ENCODE data around the gene FSTL3. TPM values are rescaled to one million over a fixed set of nuclear protein-coding genes. Genes with fewer than 3 reads are reported as not detected.

FSTL3 gene
- total RNA-seq, 4 donors from 2014 or later: 582 to 977 (median 642) TPM

GRCh38 chr19:652467-653389 lies 23.5 kb upstream of the FSTL3 start:
- 91 to 92% methylated on average over 34 to 41 of the region's 54 CpGs for WGBS, 2 donors
- peaks cover 0 to 81% (median 22%) of the 10 kb centered on the region in 3 donors for H3K36me3 ChIP-seq
- DNase-seq (ENCODE audit: low spot score in 2 of 2): no peak

GRCh38 chr19:653425-653824 lies 22.8 kb upstream of the FSTL3 start:
- Histone ChIP-seq H3K27me3 (no peaks in the 10 kb centered on the region), H3K4me3 (no peak overlapping the region), H3K9me3 (no peaks in the 10 kb centered on the region), H3K27ac (no peak overlapping the region), H3K4me1 (peaks cover 0 to 29% (median 14%) of the 10 kb centered on the region in 4 donors), H3K36me3 (peaks cover 0 to 81% (median 16%) of the 10 kb centered on the region in 3 donors)
- WGBS, 2 donors: 89 to 92% methylated on average over 17 of the region's 17 CpGs
- DNase-seq (ENCODE audit: low spot score in 2 of 2): no peak
- no peak for TF ChIP-seq EP300 (IDR thresholded peaks at IDR 0.05)
- TF ChIP-seq, protein P1, sequence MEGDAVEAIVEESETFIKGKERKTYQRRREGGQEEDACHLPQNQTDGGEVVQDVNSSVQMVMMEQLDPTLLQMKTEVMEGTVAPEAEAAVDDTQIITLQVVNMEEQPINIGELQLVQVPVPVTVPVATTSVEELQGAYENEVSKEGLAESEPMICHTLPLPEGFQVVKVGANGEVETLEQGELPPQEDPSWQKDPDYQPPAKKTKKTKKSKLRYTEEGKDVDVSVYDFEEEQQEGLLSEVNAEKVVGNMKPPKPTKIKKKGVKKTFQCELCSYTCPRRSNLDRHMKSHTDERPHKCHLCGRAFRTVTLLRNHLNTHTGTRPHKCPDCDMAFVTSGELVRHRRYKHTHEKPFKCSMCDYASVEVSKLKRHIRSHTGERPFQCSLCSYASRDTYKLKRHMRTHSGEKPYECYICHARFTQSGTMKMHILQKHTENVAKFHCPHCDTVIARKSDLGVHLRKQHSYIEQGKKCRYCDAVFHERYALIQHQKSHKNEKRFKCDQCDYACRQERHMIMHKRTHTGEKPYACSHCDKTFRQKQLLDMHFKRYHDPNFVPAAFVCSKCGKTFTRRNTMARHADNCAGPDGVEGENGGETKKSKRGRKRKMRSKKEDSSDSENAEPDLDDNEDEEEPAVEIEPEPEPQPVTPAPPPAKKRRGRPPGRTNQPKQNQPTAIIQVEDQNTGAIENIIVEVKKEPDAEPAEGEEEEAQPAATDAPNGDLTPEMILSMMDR (IDR thresholded peaks at IDR 0.05): no peak
- no peak for TF ChIP-seq POLR2A (IDR thresholded peaks at IDR 0.05)

More at GRCh38 chr19:652467-653389, 23.5 kb upstream of the FSTL3 start:
- Histone ChIP-seq H3K27ac (no peak overlapping the region), H3K27me3 (no peaks in the 10 kb centered on the region), H3K4me1 (peaks cover 0 to 22% (median 7%) of the 10 kb centered on the region in 4 donors), H3K4me3 (no peak overlapping the region), H3K9me3 (no peaks in the 10 kb centered on the region)
- TF ChIP-seq, protein P1 (IDR thresholded peaks at IDR 0.05): no peak

- Histone ChIP-seq H3K36me3 (peaks cover 0 to 65% (median 7%) of the 10 kb centered on the region in 3 donors), H3K9me3 (no peaks in the 10 kb centered on the region), H3K4me1 (peaks cover 0 to 51% (median 36%) of the 10 kb centered on the region in 4 donors), H3K27ac (no peak overlapping the region), H3K4me3 (no peak overlapping the region), H3K27me3 (no peaks in the 10 kb centered on the region)
- no peak for DNase-seq (ENCODE audit: low spot score in 2 of 2)
- TF ChIP-seq EP300 (IDR thresholded peaks at IDR 0.05): no peak
- TF ChIP-seq, protein P1 (IDR thresholded peaks at IDR 0.05): no peak
- TF ChIP-seq POLR2A (IDR thresholded peaks at IDR 0.05): no peak
- WGBS, 2 donors: 83 to 86% methylated on average over 17 of the region's 17 CpGs
Measured at GRCh38 chr19:655691-656090, 20.5 kb upstream of the FSTL3 start.

GRCh38 chr19:656751-657559 lies 19.2 kb upstream of the FSTL3 start:
- H3K36me3 ChIP-seq: peaks cover 0 to 53% (median 0%) of the 10 kb centered on the region in 3 donors
- DNase-seq (ENCODE audit: low spot score in 2 of 2): no peak
- peaks cover 3 to 64% (median 46%) of the 10 kb centered on the region in 4 donors for H3K4me1 ChIP-seq
- WGBS, 2 donors: 71 to 78% methylated on average over 34 to 41 of the region's 43 CpGs
- H3K27ac ChIP-seq: peak overlapping the region in 2 of 4 donors; percentile 48 to 96
- no peak for TF ChIP-seq EP300 (IDR thresholded peaks at IDR 0.05)
- no peak for TF ChIP-seq POLR2A (IDR thresholded peaks at IDR 0.05)
- TF ChIP-seq, protein P1 (IDR thresholded peaks at IDR 0.05): no peak
- H3K27me3 ChIP-seq: no peaks in the 10 kb centered on the region
- H3K4me3 ChIP-seq: no peak overlapping the region
- no peaks in the 10 kb centered on the region for H3K9me3 ChIP-seq

All from tibial nerve (tissue), 4 donors.